PC-3 (cell line): ENCODE measurements around the gene TBC1D8. TPM values are rescaled to one million over a fixed set of nuclear protein-coding genes. Genes with fewer than 3 reads are reported as not detected.

Experiments
- ATAC-seq: fragments of 200-7000 bp; cut with Tn5 transposase; 2 replicates; pipeline ENCODE4 v1.9.1; 2020; ENCODE audit warnings: mild to moderate bottlenecking, moderate library complexity
- BruUV-seq: library from RNA; stranded (reverse); fragments of 400-500 nt; replicated peaks from 2 replicates; lab custom pipeline; 2021; lab: Mats Ljungman, UMichigan
- CTCF ChIA-PET: fragments of 300-600 bp; sonication (Branson Sonifier 250); formaldehyde crosslinking; loops from one replicate; lab custom pipeline; 2022; ENCODE audit warnings: antibody characterized with exemption; lab: Charles Lee
- POLR2A ChIA-PET: fragments of 300-600 bp; sonication (Branson Sonifier 250); formaldehyde crosslinking; loops from one replicate; lab custom pipeline; 2022; ENCODE audit warnings: antibody characterized with exemption; ENCODE audit not compliant: unreplicated experiment; lab: Charles Lee
- DNase-seq: peaks from one replicate; pipeline ENCODE4 v3.0.0-alpha.2; 2015
- H2AFZ ChIP-seq: fragments of 300-600 bp; sonication (generic); 2 replicates; pipeline ENCODE4 v1.6.0; 2016; ENCODE audit warnings: antibody characterized with exemption, low read length
- H3F3A ChIP-seq: fragments of 300-600 bp; sonication (generic); one replicate; pipeline ENCODE4 v1.6.0; 2017; ENCODE audit warnings: antibody characterized with exemption, low read length, control low read depth, mild to moderate bottlenecking; ENCODE audit not compliant: unreplicated experiment
- H3K27ac ChIP-seq: fragments of 300-600 bp; sonication (generic); 2 replicates; pipeline ENCODE4 v1.5.1; 2016; ENCODE audit warnings: mild to moderate bottlenecking, low read length
- H3K27me3 ChIP-seq: fragments of 300-600 bp; sonication (generic); 2 replicates; pipeline ENCODE4 v1.6.1; 2016; ENCODE audit warnings: low read length, mixed read lengths
- H3K36me3 ChIP-seq: fragments of 300-600 bp; sonication (generic); 2 replicates; pipeline ENCODE4 v1.6.1; 2016; ENCODE audit warnings: low read depth, mixed run types, low read length, mixed read lengths
- H3K4me1 ChIP-seq: fragments of 300-600 bp; sonication (generic); 2 replicates; pipeline ENCODE4 v1.5.1; 2016; ENCODE audit warnings: low read length; ENCODE audit not compliant: insufficient read depth
- H3K4me2 ChIP-seq: fragments of 300-600 bp; sonication (generic); 2 replicates; pipeline ENCODE4 v1.6.0; 2016; ENCODE audit warnings: low read length
- H3K4me3 ChIP-seq: fragments of 300-600 bp; sonication (generic); 2 replicates; pipeline ENCODE4 v1.5.1; 2016; ENCODE audit warnings: mild to moderate bottlenecking, low read length, mixed read lengths
- H3K79me2 ChIP-seq: fragments of 300-600 bp; sonication (generic); 2 replicates; pipeline ENCODE4 v1.6.1; 2017; ENCODE audit warnings: low read length, mixed read lengths
- H3K9ac ChIP-seq: fragments of 300-600 bp; sonication (generic); 2 replicates; pipeline ENCODE4 v1.6.0; 2016; ENCODE audit warnings: mild to moderate bottlenecking, low read length
- H3K9me2 ChIP-seq: fragments of 300-600 bp; sonication (generic); replicated peaks from 2 replicates; pipeline ENCODE4 v1.6.1; 2016; ENCODE audit warnings: mixed run types, low read length, mixed read lengths
- H3K9me3 ChIP-seq: fragments of 300-600 bp; sonication (generic); 2 replicates; pipeline ENCODE4 v1.6.1; 2016; ENCODE audit warnings: low read length, mixed read lengths
- H4K20me1 ChIP-seq: fragments of 300-600 bp; sonication (generic); 2 replicates; pipeline ENCODE4 v1.6.1; 2016; ENCODE audit warnings: low read length, mixed read lengths
- EZH2 ChIP-seq: fragments of 300-600 bp; sonication (generic); IDR thresholded peaks from one replicate; pipeline ENCODE4 v1.6.1; 2017; ENCODE audit warnings: antibody characterized with exemption, mild to moderate bottlenecking, low read length; ENCODE audit not compliant: unreplicated experiment
- EZH2phosphoT487 ChIP-seq: fragments of 300-600 bp; sonication (generic); IDR thresholded peaks from 2 replicates; pipeline ENCODE4 v1.6.1; 2018; ENCODE audit warnings: mild to moderate bottlenecking, antibody characterized with exemption, low read length, borderline replicate concordance
- intact Hi-C: fragments of 100-400 bp; cut with micrococcal nuclease; formaldehyde crosslinking; loops from 2 replicates; pipeline ENCODE4 v1.9.0; 2023
- total RNA-seq: library from RNA; depleted of rRNA; stranded (reverse); fragments of >200 nt; gene quantifications from 2 replicates; pipeline ENCODE4 v1.2.3, GENCODE V29; 2014
- TF ChIP-seq, protein P1 (sequence below): fragments of 300-600 bp; sonication (generic); conservative IDR thresholded peaks from 2 replicates; pipeline ENCODE4 v1.5.1; 2017; ENCODE audit warnings: antibody characterized with exemption, low read depth, mild to moderate bottlenecking, low read length

The TBC1D8 gene
- total RNA-seq, 1 experiment from 2014 or later: 39.7 TPM

DNA sequence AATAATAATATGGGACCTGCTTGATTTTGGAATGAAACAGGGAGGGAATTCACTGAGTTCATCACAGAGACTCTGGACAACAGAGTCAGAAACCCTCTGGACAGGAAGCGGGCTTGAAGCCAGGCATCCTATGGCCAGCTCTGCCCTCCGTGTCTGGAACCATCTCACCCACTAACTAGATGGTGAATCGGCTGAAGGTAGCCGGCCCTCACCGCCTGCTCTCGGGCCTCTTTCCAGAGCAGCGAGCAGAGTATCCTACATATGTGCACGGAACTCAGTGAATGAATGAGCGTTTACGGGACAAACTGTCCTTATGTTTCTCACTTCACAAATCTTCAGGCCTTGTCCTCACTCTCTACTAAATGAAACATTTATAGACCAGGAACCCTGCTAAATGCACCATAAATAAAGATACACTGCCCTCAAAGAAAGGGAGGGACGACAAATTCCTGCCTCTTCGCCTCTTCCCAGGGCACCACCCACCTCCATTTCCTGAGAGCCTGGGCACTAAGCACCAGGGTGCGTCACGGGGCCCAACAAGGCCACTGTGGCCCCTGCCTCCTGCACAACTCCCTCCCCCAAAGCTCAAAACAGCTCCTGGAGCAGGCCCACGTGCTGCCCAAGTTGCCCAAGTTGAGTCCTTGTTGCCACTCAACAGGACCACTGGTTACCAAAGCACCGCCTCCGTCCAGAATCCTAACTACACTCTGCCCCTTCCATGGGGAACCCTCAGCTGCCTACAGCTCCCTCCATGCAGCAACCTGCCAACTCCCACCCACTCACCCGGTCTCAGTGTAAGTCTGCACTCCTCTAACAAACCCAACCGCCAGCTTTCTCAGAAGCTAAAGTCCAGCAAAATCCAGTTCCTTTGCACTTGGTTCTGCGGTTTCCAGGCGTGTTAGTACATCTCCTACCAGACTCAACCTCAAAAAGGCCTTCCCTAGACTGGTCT, 1.7 kb downstream of the TBC1D8 start:
- TF ChIP-seq EZH2phosphoT487 (no peak), EZH2 (no peak)
- TF ChIP-seq, protein P1, sequence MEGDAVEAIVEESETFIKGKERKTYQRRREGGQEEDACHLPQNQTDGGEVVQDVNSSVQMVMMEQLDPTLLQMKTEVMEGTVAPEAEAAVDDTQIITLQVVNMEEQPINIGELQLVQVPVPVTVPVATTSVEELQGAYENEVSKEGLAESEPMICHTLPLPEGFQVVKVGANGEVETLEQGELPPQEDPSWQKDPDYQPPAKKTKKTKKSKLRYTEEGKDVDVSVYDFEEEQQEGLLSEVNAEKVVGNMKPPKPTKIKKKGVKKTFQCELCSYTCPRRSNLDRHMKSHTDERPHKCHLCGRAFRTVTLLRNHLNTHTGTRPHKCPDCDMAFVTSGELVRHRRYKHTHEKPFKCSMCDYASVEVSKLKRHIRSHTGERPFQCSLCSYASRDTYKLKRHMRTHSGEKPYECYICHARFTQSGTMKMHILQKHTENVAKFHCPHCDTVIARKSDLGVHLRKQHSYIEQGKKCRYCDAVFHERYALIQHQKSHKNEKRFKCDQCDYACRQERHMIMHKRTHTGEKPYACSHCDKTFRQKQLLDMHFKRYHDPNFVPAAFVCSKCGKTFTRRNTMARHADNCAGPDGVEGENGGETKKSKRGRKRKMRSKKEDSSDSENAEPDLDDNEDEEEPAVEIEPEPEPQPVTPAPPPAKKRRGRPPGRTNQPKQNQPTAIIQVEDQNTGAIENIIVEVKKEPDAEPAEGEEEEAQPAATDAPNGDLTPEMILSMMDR: no peak
- ChIA-PET POLR2A (interaction anchor here (0.5 to 3.0 kb wide), 2 partner anchors 26 to 548 kb away, joined by 4 to 18 read pairs; no protein-coding TSS in a partner anchor), CTCF (interaction anchor here (0.8 kb wide), 1 partner anchor 56 kb away, joined by 5 read pairs; no protein-coding TSS in a partner anchor)
- H3K9me3 ChIP-seq: no peaks in the 10 kb centered on the region
- H3K27me3 ChIP-seq: no peaks in the 10 kb centered on the region
- no peaks in the 10 kb centered on the region for H3F3A ChIP-seq
- peaks cover 11% of the 10 kb centered on the region; the same call in 1 of the 2 replicates for H3K36me3 ChIP-seq
- BruUV-seq: TSS peak; percentile 75
- DNase-seq (peak; percentile 70), ATAC-seq (peak; percentile 43)
- H3K4me1 ChIP-seq: peaks cover 58% of the 10 kb centered on the region
- no peak overlapping the region for H2AFZ ChIP-seq
- H3K79me2 ChIP-seq: peaks cover 63% of the 10 kb centered on the region
- H3K9ac ChIP-seq: peak overlapping the region; percentile 91
- peak overlapping the region; percentile 80 for H3K27ac ChIP-seq
- H3K9me2 ChIP-seq: no peaks in the 10 kb centered on the region
- intact Hi-C loops: loop anchor here (1.0 to 5.0 kb wide), 2 partner anchors 25 to 37 kb away; no protein-coding TSS in a partner anchor
- peaks cover 59% of the 10 kb centered on the region for H4K20me1 ChIP-seq
- H3K4me2 ChIP-seq: peak overlapping the region; percentile 93
- peak overlapping the region; percentile 94 for H3K4me3 ChIP-seq

DNA sequence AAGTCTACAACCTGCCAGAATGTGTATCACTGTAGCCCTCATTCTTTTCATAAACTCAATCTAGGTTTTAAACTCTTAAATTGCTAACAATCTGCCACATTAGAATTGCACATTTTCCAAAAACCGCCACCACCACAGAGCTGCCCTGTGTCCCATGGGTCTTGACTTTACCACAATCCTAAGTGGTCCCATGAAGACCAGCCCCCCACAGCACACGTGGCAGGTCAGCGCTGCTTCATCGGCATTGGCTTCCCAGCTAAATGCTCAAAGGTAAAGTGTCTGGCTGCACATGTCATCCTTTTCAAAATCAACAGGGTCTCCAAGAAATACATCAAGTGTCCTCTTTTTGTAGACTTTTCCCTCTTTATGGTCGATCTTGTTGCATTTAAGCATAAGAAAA, 2.4 kb downstream of the TBC1D8 start:
- H3K27ac ChIP-seq: peak overlapping the region; percentile 80
- no peaks in the 10 kb centered on the region for H3K9me2 ChIP-seq
- H3K4me2 ChIP-seq: peak overlapping the region; percentile 93
- H3K9me3 ChIP-seq: no peaks in the 10 kb centered on the region
- H2AFZ ChIP-seq: no peak overlapping the region
- no TSS peak for BruUV-seq
- no peak for TF ChIP-seq EZH2
- TF ChIP-seq, protein P1: no peak
- no peak for TF ChIP-seq EZH2phosphoT487
- POLR2A ChIA-PET: interaction anchor here (3.0 kb wide), 1 partner anchor 25 kb away, joined by 18 read pairs; no protein-coding TSS in a partner anchor
- H3F3A ChIP-seq: no peaks in the 10 kb centered on the region
- peaks cover 11% of the 10 kb centered on the region; the same call in 1 of the 2 replicates for H3K36me3 ChIP-seq
- peak overlapping the region; percentile 94 for H3K4me3 ChIP-seq
- intact Hi-C loops: loop anchor here (1.0 to 5.0 kb wide), 2 partner anchors 24 to 36 kb away; no protein-coding TSS in a partner anchor
- DNase-seq: no peak
- H3K9ac ChIP-seq: peak overlapping the region; percentile 91
- CTCF ChIA-PET: no interaction called here
- H3K27me3 ChIP-seq: no peaks in the 10 kb centered on the region
- ATAC-seq: no peak
- H3K4me1 ChIP-seq: peaks cover 65% of the 10 kb centered on the region
- peaks cover 66% of the 10 kb centered on the region for H4K20me1 ChIP-seq
- H3K79me2 ChIP-seq: peaks cover 71% of the 10 kb centered on the region
